GM23338 (cell line): ENCODE results near the gene SPPL2A. TPM values are rescaled to one million over a fixed set of nuclear protein-coding genes. Genes with fewer than 3 reads are reported as not detected.

ENCODE experiments used
- ATAC-seq: fragments of 200-7000 bp; cut with Tn5 transposase; 3 replicates; pipeline ENCODE4 v1.9.1; 2020
- DNase-seq: peaks from one replicate; pipeline ENCODE4 v3.0.0-alpha.2; 2015; ENCODE audit warnings: low spot score
- H2AFZ ChIP-seq: fragments of 200-600 bp; sonication (generic); 2 replicates; pipeline ENCODE4 v1.8.0; 2016; ENCODE audit warnings: antibody characterized with exemption, mild to moderate bottlenecking, moderate library complexity
- H3F3A ChIP-seq: fragments of 200-600 bp; sonication (generic); replicated peaks from 2 replicates; pipeline ENCODE4 v1.8.0; 2017; ENCODE audit warnings: antibody characterized with exemption, mixed run types, low read depth
- H3K27ac ChIP-seq: fragments of 200-600 bp; sonication (generic); 2 replicates; pipeline ENCODE4 v1.6.1; 2016; ENCODE audit warnings: low read depth
- H3K27me3 ChIP-seq: fragments of 200-600 bp; sonication (generic); 2 replicates; pipeline ENCODE4 v1.8.0; 2016; ENCODE audit warnings: mild to moderate bottlenecking, mixed run types, moderate library complexity; ENCODE audit not compliant: insufficient read depth
- H3K36me3 ChIP-seq: fragments of 200-600 bp; sonication (generic); 2 replicates; pipeline ENCODE4 v1.8.0; 2016; ENCODE audit warnings: mild to moderate bottlenecking; ENCODE audit not compliant: insufficient read depth
- H3K4me1 ChIP-seq: fragments of 200-600 bp; sonication (generic); 2 replicates; pipeline ENCODE4 v1.8.0; 2016; ENCODE audit warnings: mild to moderate bottlenecking, moderate library complexity; ENCODE audit not compliant: insufficient read depth
- H3K4me2 ChIP-seq: fragments of 200-600 bp; sonication (generic); 2 replicates; pipeline ENCODE4 v1.7.1; 2017; ENCODE audit warnings: mixed run types
- H3K4me3 ChIP-seq: fragments of 200-600 bp; sonication (generic); 2 replicates; pipeline ENCODE4 v1.6.1; 2016; ENCODE audit warnings: mixed run types
- H3K79me2 ChIP-seq: fragments of 200-600 bp; sonication (generic); replicated peaks from 2 replicates; pipeline ENCODE4 v1.8.0; 2017; ENCODE audit warnings: mild to moderate bottlenecking; ENCODE audit not compliant: insufficient read depth
- H3K9me2 ChIP-seq: fragments of 200-600 bp; sonication (generic); 2 replicates; pipeline ENCODE4 v1.8.0; 2017; ENCODE audit not compliant: insufficient read depth
- H4K20me1 ChIP-seq: fragments of 200-600 bp; sonication (generic); replicated peaks from 2 replicates; pipeline ENCODE4 v1.8.0; 2017; ENCODE audit warnings: mild to moderate bottlenecking; ENCODE audit not compliant: insufficient read depth
- H3K27ac Mint-ChIP-seq: 2 replicates; pipeline ENCODE4 v1.8.0; 2020; ENCODE audit warnings: inconsistent platforms, mild to moderate bottlenecking, moderate library complexity, mixed read lengths
- H3K27me3 Mint-ChIP-seq: 3 replicates; pipeline ENCODE4 v1.8.0; 2022; ENCODE audit warnings: low read depth, mild to moderate bottlenecking, moderate library complexity, mixed read lengths, inconsistent platforms; ENCODE audit not compliant: insufficient read depth, poor library complexity
- H3K36me3 Mint-ChIP-seq: 3 replicates; pipeline ENCODE4 v1.8.0; 2021; ENCODE audit warnings: low read depth, mild to moderate bottlenecking, inconsistent platforms, moderate library complexity, mixed read lengths
- H3K4me1 Mint-ChIP-seq: 3 replicates; pipeline ENCODE4 v1.8.0; 2020; ENCODE audit warnings: mild to moderate bottlenecking, inconsistent platforms, mixed read lengths
- H3K4me3 Mint-ChIP-seq: 3 replicates; pipeline ENCODE4 v1.8.0; 2021; ENCODE audit warnings: moderate library complexity, mild to moderate bottlenecking, inconsistent platforms, mixed read lengths
- H3K9me3 Mint-ChIP-seq: 3 replicates; pipeline ENCODE4 v1.8.0; 2020; ENCODE audit warnings: moderate library complexity, mild to moderate bottlenecking, inconsistent platforms, mixed read lengths
- CREB1 ChIP-seq: fragments of 250-450 bp; sonication (Bioruptor Pico); IDR thresholded peaks from 2 replicates; pipeline ENCODE4 v1.5.0; 2020; ENCODE audit warnings: low read depth, mild to moderate bottlenecking, moderate library complexity
- EZH2 ChIP-seq: fragments of 200-600 bp; sonication (generic); IDR thresholded peaks from one replicate; pipeline ENCODE4 v1.8.0; 2017; ENCODE audit warnings: antibody characterized with exemption, mild to moderate bottlenecking, low read depth; ENCODE audit not compliant: unreplicated experiment
- EZH2phosphoT487 ChIP-seq: fragments of 200-600 bp; sonication (generic); IDR thresholded peaks from one replicate; pipeline ENCODE4 v1.8.1; 2018; ENCODE audit warnings: antibody characterized with exemption; ENCODE audit not compliant: unreplicated experiment
- JUNB ChIP-seq: IDR thresholded peaks from one replicate; pipeline ENCODE4 v1.6.1; 2016; ENCODE audit warnings: antibody characterized with exemption; ENCODE audit not compliant: unreplicated experiment
- NANOG ChIP-seq: IDR thresholded peaks from 2 replicates; pipeline ENCODE4 v1.6.1; 2016; ENCODE audit warnings: antibody characterized with exemption, borderline replicate concordance
- POLR2AphosphoS5 ChIP-seq: IDR thresholded peaks from 2 replicates; pipeline ENCODE4 v1.6.1; 2016; ENCODE audit warnings: antibody characterized with exemption, low read depth
- STAT1 ChIP-seq: IDR thresholded peaks from one replicate; pipeline ENCODE4 v1.6.1; 2016; ENCODE audit warnings: antibody characterized with exemption; ENCODE audit not compliant: unreplicated experiment
- ZNF114 ChIP-seq: fragments of 250-450 bp; sonication (Bioruptor Pico); IDR thresholded peaks from 2 replicates; pipeline ENCODE4 v1.5.0; 2020; ENCODE audit warnings: mild to moderate bottlenecking, moderate library complexity
- ZNF331 ChIP-seq: fragments of 250-450 bp; sonication (Bioruptor Pico); IDR thresholded peaks from 2 replicates; pipeline ENCODE4 v1.5.0; 2020; ENCODE audit warnings: low read depth, mild to moderate bottlenecking, moderate library complexity
- polyA plus RNA-seq: library from polyadenylated mRNA; unstranded; fragments of >200 nt; fragmentation: Nextera tagmentation; extraction: Ambion mirVana; gene quantifications from 2 replicates; pipeline ENCODE4 v1.2.1, GENCODE V29; 2016
- total RNA-seq: library from RNA; depleted of rRNA; stranded (reverse); fragments of >200 nt; shearing (Covaris generic); gene quantifications from 2 replicates; pipeline ENCODE4 v1.2.3, GENCODE V29; 2014
- TF ChIP-seq, protein P1 (sequence below): IDR thresholded peaks from one replicate; pipeline ENCODE4 v1.6.1; 2018; ENCODE audit warnings: antibody characterized with exemption; ENCODE audit not compliant: unreplicated experiment
- TF ChIP-seq, protein P2 (sequence below): fragments of 250-450 bp; sonication (Bioruptor Pico); IDR thresholded peaks from 2 replicates; pipeline ENCODE4 v1.5.0; 2020; ENCODE audit warnings: mild to moderate bottlenecking, moderate library complexity
- TF ChIP-seq, protein P3 (sequence below): IDR thresholded peaks from 2 replicates; pipeline ENCODE4 v1.6.1; 2016; ENCODE audit warnings: antibody characterized with exemption

The SPPL2A gene
- total and polyA plus RNA-seq, 2 experiments from 2014 or later: 10.9 to 24.1 TPM

DNA sequence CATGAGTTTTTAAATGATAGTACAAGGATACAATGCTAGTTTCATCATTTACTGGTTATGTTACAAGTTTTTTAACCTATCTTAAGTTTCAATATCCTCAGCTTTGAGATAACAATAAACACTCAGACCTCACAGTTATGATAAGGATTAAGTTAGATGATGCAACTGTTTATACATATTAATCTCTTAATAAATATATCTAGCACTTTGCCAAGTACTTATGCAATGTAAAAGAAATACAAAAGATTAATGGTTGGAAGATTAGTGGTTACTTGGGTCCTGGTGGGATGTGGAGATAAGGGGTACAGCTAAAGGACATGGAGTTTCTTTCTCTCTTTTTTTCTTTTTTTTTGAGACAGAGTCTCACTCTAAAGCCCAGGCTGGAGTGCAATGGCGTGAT lies 12.0 kb downstream of the SPPL2A start:
- Histone ChIP-seq H3K79me2 (peaks cover 34% of the 10 kb centered on the region), H3K36me3 (no peaks in the 10 kb centered on the region; the same call in 1 of the 2 replicates), H2AFZ (no peak overlapping the region), H3K27ac (no peak overlapping the region), H3K9me2 (no peaks in the 10 kb centered on the region), H3K4me2 (no peak overlapping the region), H3K27me3 (no peaks in the 10 kb centered on the region), H4K20me1 (no peaks in the 10 kb centered on the region), H3K4me3 (no peak overlapping the region), H3F3A (no peaks in the 10 kb centered on the region), H3K4me1 (no peaks in the 10 kb centered on the region)
- no peak for TF ChIP-seq EZH2phosphoT487
- TF ChIP-seq, protein P1, sequence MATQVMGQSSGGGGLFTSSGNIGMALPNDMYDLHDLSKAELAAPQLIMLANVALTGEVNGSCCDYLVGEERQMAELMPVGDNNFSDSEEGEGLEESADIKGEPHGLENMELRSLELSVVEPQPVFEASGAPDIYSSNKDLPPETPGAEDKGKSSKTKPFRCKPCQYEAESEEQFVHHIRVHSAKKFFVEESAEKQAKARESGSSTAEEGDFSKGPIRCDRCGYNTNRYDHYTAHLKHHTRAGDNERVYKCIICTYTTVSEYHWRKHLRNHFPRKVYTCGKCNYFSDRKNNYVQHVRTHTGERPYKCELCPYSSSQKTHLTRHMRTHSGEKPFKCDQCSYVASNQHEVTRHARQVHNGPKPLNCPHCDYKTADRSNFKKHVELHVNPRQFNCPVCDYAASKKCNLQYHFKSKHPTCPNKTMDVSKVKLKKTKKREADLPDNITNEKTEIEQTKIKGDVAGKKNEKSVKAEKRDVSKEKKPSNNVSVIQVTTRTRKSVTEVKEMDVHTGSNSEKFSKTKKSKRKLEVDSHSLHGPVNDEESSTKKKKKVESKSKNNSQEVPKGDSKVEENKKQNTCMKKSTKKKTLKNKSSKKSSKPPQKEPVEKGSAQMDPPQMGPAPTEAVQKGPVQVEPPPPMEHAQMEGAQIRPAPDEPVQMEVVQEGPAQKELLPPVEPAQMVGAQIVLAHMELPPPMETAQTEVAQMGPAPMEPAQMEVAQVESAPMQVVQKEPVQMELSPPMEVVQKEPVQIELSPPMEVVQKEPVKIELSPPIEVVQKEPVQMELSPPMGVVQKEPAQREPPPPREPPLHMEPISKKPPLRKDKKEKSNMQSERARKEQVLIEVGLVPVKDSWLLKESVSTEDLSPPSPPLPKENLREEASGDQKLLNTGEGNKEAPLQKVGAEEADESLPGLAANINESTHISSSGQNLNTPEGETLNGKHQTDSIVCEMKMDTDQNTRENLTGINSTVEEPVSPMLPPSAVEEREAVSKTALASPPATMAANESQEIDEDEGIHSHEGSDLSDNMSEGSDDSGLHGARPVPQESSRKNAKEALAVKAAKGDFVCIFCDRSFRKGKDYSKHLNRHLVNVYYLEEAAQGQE: no peak
- TF ChIP-seq ZNF114 (CRISPR knock-in tag): no peak
- no peak for TF ChIP-seq JUNB
- no peak for TF ChIP-seq POLR2AphosphoS5
- no peak for TF ChIP-seq CREB1 (CRISPR knock-in tag)
- no peak for TF ChIP-seq ZNF331
- TF ChIP-seq, protein P2, sequence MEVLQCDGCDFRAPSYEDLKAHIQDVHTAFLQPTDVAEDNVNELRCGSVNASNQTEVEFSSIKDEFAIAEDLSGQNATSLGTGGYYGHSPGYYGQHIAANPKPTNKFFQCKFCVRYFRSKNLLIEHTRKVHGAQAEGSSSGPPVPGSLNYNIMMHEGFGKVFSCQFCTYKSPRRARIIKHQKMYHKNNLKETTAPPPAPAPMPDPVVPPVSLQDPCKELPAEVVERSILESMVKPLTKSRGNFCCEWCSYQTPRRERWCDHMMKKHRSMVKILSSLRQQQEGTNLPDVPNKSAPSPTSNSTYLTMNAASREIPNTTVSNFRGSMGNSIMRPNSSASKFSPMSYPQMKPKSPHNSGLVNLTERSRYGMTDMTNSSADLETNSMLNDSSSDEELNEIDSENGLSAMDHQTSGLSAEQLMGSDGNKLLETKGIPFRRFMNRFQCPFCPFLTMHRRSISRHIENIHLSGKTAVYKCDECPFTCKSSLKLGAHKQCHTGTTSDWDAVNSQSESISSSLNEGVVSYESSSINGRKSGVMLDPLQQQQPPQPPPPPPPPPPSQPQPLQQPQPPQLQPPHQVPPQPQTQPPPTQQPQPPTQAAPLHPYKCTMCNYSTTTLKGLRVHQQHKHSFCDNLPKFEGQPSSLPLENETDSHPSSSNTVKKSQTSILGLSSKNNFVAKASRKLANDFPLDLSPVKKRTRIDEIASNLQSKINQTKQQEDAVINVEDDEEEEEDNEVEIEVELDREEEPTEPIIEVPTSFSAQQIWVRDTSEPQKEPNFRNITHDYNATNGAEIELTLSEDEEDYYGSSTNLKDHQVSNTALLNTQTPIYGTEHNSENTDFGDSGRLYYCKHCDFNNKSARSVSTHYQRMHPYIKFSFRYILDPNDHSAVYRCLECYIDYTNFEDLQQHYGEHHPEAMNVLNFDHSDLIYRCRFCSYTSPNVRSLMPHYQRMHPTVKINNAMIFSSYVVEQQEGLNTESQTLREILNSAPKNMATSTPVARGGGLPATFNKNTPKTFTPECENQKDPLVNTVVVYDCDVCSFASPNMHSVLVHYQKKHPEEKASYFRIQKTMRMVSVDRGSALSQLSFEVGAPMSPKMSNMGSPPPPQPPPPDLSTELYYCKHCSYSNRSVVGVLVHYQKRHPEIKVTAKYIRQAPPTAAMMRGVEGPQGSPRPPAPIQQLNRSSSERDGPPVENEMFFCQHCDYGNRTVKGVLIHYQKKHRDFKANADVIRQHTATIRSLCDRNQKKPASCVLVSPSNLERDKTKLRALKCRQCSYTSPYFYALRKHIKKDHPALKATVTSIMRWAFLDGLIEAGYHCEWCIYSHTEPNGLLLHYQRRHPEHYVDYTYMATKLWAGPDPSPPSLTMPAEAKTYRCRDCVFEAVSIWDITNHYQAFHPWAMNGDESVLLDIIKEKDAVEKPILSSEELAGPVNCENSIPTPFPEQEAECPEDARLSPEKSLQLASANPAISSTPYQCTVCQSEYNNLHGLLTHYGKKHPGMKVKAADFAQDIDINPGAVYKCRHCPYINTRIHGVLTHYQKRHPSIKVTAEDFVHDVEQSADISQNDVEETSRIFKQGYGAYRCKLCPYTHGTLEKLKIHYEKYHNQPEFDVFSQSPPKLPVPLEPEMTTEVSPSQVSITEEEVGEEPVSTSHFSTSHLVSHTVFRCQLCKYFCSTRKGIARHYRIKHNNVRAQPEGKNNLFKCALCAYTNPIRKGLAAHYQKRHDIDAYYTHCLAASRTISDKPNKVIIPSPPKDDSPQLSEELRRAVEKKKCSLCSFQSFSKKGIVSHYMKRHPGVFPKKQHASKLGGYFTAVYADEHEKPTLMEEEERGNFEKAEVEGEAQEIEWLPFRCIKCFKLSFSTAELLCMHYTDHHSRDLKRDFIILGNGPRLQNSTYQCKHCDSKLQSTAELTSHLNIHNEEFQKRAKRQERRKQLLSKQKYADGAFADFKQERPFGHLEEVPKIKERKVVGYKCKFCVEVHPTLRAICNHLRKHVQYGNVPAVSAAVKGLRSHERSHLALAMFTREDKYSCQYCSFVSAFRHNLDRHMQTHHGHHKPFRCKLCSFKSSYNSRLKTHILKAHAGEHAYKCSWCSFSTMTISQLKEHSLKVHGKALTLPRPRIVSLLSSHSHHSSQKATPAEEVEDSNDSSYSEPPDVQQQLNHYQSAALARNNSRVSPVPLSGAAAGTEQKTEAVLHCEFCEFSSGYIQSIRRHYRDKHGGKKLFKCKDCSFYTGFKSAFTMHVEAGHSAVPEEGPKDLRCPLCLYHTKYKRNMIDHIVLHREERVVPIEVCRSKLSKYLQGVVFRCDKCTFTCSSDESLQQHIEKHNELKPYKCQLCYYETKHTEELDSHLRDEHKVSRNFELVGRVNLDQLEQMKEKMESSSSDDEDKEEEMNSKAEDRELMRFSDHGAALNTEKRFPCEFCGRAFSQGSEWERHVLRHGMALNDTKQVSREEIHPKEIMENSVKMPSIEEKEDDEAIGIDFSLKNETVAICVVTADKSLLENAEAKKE (CRISPR knock-in tag): no peak
- no peak for TF ChIP-seq NANOG
- no peak for TF ChIP-seq STAT1
- TF ChIP-seq EZH2: no peak
- TF ChIP-seq, protein P3, sequence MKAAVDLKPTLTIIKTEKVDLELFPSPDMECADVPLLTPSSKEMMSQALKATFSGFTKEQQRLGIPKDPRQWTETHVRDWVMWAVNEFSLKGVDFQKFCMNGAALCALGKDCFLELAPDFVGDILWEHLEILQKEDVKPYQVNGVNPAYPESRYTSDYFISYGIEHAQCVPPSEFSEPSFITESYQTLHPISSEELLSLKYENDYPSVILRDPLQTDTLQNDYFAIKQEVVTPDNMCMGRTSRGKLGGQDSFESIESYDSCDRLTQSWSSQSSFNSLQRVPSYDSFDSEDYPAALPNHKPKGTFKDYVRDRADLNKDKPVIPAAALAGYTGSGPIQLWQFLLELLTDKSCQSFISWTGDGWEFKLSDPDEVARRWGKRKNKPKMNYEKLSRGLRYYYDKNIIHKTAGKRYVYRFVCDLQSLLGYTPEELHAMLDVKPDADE: no peak
- DNase-seq: no peak
- H3K9me3 Mint-ChIP-seq: no peaks in the 10 kb centered on the region
- H3K27ac Mint-ChIP-seq: peak overlapping the region; percentile 83; the same call in 1 of the 2 replicates
- H3K36me3 Mint-ChIP-seq: no peaks in the 10 kb centered on the region
- H3K27me3 Mint-ChIP-seq: no peaks in the 10 kb centered on the region
- H3K4me1 Mint-ChIP-seq: no peaks in the 10 kb centered on the region
- ATAC-seq: no peak
- H3K4me3 Mint-ChIP-seq: no peak overlapping the region
